GM10248 (cell line): Measurements from ENCODE around the gene NANOS3.

Source experiments
- CTCF ChIA-PET: fragments of 300-600 bp; sonication (Branson Sonifier 250); formaldehyde crosslinking; extraction: SDS; loops from one replicate; lab custom pipeline; 2021; ENCODE audit warnings: antibody characterized with exemption; lab: Yijun Ruan, JAX
- POLR2A ChIA-PET: fragments of 350-650 bp; sonication (Branson Sonifier 250); formaldehyde crosslinking; extraction: SDS; loops from one replicate; lab custom pipeline; 2020; ENCODE audit warnings: antibody characterized with exemption; lab: Yijun Ruan, JAX
- DNase-seq: peaks from one replicate; pipeline ENCODE4 v3.0.0; 2012; ENCODE audit errors: extremely low spot score
- TF ChIP-seq, protein P1 (sequence below): IDR thresholded peaks from 2 replicates; pipeline ENCODE4 v1.5.1; 2012; ENCODE audit warnings: mild to moderate bottlenecking, low read depth; ENCODE audit errors: extremely low read depth, missing control alignments, control extremely low read depth

Gene NANOS3

DNA sequence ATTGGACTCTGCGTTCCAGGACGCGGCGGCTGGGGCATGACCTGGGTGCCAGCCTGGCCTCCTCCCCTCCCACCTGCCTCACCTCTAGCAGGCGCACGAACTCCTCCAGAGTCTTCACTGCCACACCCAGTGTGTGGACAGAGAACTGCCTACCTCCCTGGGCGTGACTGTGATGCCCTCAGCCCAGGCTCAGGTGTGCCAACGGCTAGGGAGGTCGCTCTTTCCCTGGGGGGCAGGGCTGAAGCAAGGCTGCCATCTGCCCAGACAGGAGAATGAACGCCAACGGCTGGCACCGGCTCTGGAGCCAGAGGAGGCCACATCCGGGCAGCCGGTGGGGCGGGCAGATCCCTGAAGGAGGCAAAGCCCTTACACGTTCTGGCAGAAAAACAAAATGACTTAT lies 11.3 kb downstream of the NANOS3 start:
- CTCF ChIA-PET: interaction anchor here (1.2 kb wide), 1 partner anchor 9 kb away, joined by 4 read pairs; no protein-coding TSS in a partner anchor
- no peak for DNase-seq
- TF ChIP-seq, protein P1, sequence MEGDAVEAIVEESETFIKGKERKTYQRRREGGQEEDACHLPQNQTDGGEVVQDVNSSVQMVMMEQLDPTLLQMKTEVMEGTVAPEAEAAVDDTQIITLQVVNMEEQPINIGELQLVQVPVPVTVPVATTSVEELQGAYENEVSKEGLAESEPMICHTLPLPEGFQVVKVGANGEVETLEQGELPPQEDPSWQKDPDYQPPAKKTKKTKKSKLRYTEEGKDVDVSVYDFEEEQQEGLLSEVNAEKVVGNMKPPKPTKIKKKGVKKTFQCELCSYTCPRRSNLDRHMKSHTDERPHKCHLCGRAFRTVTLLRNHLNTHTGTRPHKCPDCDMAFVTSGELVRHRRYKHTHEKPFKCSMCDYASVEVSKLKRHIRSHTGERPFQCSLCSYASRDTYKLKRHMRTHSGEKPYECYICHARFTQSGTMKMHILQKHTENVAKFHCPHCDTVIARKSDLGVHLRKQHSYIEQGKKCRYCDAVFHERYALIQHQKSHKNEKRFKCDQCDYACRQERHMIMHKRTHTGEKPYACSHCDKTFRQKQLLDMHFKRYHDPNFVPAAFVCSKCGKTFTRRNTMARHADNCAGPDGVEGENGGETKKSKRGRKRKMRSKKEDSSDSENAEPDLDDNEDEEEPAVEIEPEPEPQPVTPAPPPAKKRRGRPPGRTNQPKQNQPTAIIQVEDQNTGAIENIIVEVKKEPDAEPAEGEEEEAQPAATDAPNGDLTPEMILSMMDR: no peak
- POLR2A ChIA-PET: interaction anchor here (0.5 kb wide), 1 partner anchor 1487 kb away, joined by 5 read pairs; no protein-coding TSS in a partner anchor

DNA sequence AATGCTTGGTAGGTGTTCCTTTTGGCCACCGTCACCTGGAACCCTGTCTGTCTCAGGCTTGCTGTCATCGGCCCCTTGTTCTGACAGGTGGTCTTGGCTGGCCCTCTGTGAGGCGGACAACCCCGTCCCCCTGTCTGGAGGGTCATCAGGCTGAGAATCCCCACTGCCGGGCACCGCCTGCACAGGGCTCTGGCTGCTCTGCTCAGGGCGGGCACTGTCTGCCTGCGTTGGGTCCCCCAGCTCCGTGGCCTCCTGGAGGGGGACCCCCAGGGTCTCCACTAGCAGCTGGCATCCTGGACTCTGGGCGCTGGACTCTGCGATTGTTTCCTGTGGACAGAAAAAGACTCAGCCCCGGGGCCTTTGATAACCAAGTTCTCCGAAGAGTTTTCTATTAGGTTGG lies 13.2 kb downstream of the NANOS3 start:
- POLR2A ChIA-PET: no interaction called here
- CTCF ChIA-PET: no interaction called here

DNA sequence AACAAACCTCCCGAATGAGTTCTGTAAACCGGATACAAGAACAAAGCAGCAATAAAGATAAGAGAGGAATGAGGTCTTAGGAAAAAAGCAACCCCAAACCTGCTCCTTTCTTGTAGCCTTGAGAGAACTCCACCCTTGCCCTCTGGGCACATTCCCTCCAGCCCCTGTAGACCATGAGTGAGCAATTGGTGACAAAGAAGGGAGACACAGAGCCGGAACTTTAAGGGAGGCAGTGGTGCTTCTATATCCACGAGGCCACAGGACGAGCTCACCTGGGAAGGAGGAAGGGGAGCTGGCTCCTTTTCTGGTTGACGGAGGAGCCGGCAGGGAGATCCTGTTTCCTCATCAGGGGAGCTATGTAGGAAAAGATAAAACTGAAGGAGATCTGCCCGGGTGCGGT lies 15.9 kb downstream of the NANOS3 start:
- ChIA-PET POLR2A (no interaction called here), CTCF (interaction anchor here (1.9 kb wide), 1 partner anchor 12 kb away, joined by 6 read pairs; no protein-coding TSS in a partner anchor)
- TF ChIP-seq, protein P1: no peak
- DNase-seq: no peak

More for the DNA sequence above, 13.2 kb downstream of the NANOS3 start:
- TF ChIP-seq, protein P1: no peak
- no peak for DNase-seq

DNA sequence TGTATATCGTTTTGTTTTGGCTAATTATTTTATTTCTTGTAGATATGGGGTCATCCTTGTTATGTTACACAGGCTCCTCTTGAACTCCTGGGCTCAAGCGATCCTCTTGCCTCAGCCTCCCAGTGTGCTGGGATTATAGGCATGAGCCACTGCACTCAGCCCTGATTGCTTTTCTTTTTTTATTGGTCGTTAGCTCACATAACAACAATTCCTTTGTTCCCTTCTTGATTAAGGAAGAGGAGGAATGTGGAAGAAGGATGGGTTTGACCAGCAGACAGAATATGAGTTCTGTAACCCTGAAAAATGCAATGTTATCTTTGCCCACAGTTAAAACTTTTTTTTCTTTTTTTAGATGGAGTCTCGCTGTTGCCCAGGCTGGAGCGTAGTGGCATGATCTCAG lies 17.6 kb downstream of the NANOS3 start:
- TF ChIP-seq, protein P1: no peak
- CTCF ChIA-PET: interaction anchor here (1.0 to 1.9 kb wide), 3 partner anchors 14 to 177 kb away, joined by 3 to 6 read pairs (median 3); no protein-coding TSS in a partner anchor
- DNase-seq: no peak
- POLR2A ChIA-PET: no interaction called here

DNA sequence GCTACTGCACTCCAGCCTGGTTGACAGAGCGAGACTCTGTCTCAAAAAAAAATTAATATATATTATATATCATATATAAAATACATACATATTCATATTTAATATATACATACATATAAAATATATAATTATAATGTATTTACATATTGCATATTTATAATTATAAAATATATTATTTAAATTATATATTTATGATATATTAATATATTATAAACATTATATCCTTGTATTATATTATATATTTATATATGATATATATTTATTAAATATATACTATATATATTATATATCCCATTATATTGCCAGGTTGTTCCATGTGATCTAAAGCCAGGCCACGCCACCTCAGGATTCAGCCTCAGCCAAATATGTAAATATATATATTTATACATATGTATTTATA lies 19.3 kb downstream of the NANOS3 start:
- POLR2A ChIA-PET: no interaction called here
- CTCF ChIA-PET: no interaction called here
- no peak for DNase-seq
- TF ChIP-seq, protein P1: no peak

DNA sequence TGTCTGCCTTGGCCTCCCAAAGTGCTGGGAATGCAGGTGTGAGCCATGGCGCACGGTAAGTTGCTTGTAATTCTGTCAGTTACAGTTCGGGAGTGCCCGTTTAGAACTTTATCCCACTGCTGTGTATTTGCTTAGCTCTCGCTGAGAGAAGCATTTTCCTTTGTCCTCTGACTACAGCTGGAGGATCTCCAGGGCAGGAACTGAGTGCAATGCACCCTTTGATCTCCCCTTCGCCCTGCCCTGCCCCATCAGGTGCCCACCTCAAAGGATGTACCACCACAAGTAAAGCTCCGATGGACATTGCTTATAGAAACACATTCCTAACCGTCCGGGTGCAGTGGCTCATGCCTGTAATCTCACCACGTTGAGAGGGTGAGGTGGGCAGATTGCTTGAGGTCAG lies 22.5 kb downstream of the NANOS3 start:
- POLR2A ChIA-PET: no interaction called here
- CTCF ChIA-PET: interaction anchor here (1.0 to 2.4 kb wide), 5 partner anchors 18 to 238 kb away, joined by 3 to 8 read pairs (median 4); partner anchors contain the start of gene MISP3
- DNase-seq: no peak

More for the DNA sequence above, 22.5 kb downstream of the NANOS3 start:
- TF ChIP-seq, protein P1: no peak
